Fibroblast of skin of abdomen (primary cell): ENCODE measurements around the gene SPATA31A3. TPM values are rescaled to one million over a fixed set of nuclear protein-coding genes. Genes with fewer than 3 reads are reported as not detected.
"Not testable (repeated sequence)": the region's sequence is repeated elsewhere in the genome, so short reads cannot be mapped to it uniquely, and the experiment has no call there.

Source experiments
- DNase-seq: peaks from one replicate; pipeline ENCODE4 v3.0.0-alpha.2; 2013
- polyA plus RNA-seq, 2 experiments: library from polyadenylated mRNA; unstranded; fragments of 120-200 nt; gene quantifications; one replicate each; pipeline ENCODE4 v1.2.1, GENCODE V29; 2013; ENCODE audit not compliant: insufficient read length in 2 of 2

The SPATA31A3 gene
- polyA plus RNA-seq (2013, experiment 1 of 2; ENCODE audit: insufficient read length) = not detected
- not detected for polyA plus RNA-seq (2013, experiment 2 of 2; ENCODE audit: insufficient read length)

GRCh38 chr9:66992450-66992849, at the start of gene SPATA31A3:
SPATA31A3 (minus strand) TSS chr9:66992550; CDS start chr9:66992521, 29 bp downstream.
- not testable (repeated sequence) for DNase-seq

- DNase-seq = not testable (repeated sequence)
These were observed 39.8 kb downstream of the SPATA31A3 start for GRCh38 chr9:66952576-66952975.

- not testable (repeated sequence) for DNase-seq
These were observed 49.8 kb downstream of the SPATA31A3 start for GRCh38 chr9:66942400-66943155.

GRCh38 chr9:66939878-66940830, 52.2 kb downstream of the SPATA31A3 start:
- DNase-seq = not testable (repeated sequence)

GRCh38 chr9:66938322-66938721, 54.0 kb downstream of the SPATA31A3 start:
- not testable (repeated sequence) for DNase-seq

- not testable (repeated sequence) for DNase-seq
These were observed 54.7 kb downstream of the SPATA31A3 start for GRCh38 chr9:66937662-66938061.
